DOHH2 (cell line): ENCODE data around the gene EIF2S2.
A peak's percentile ranks its signal among the peaks of the same experiment; 100 is the strongest.

Experiments used
- H3F3A ChIP-seq: fragments of 200-600 bp; sonication (generic), shearing (Covaris generic); 2 replicates; pipeline ENCODE4 v1.6.0; 2016; ENCODE audit warnings: antibody characterized with exemption, mild to moderate bottlenecking; ENCODE audit not compliant: control insufficient read depth, insufficient read depth
- H3K27ac ChIP-seq: fragments of 200-600 bp; sonication (generic); 2 replicates; pipeline ENCODE4 v1.5.1; 2014; ENCODE audit warnings: low read depth, mild to moderate bottlenecking, low read length, moderate library complexity
- H3K27me3 ChIP-seq: fragments of 200-600 bp; sonication (generic); 2 replicates; pipeline ENCODE4 v1.6.1; 2014; ENCODE audit warnings: mild to moderate bottlenecking, low read length, mixed read lengths; ENCODE audit not compliant: control insufficient read depth
- H3K36me3 ChIP-seq: fragments of 200-600 bp; sonication (generic); 2 replicates; pipeline ENCODE4 v1.6.1; 2014; ENCODE audit warnings: mild to moderate bottlenecking, low read length, moderate library complexity, mixed read lengths; ENCODE audit not compliant: control insufficient read depth
- H3K4me1 ChIP-seq: fragments of 200-600 bp; sonication (generic); 2 replicates; pipeline ENCODE4 v1.6.1; 2014; ENCODE audit warnings: mild to moderate bottlenecking, low read length, mixed read lengths; ENCODE audit not compliant: control insufficient read depth
- H3K4me2 ChIP-seq: fragments of 200-600 bp; sonication (generic); 2 replicates; pipeline ENCODE4 v1.6.0; 2014; ENCODE audit warnings: mild to moderate bottlenecking, low read length, moderate library complexity
- H3K4me3 ChIP-seq: fragments of 200-600 bp; sonication (generic); 2 replicates; pipeline ENCODE4 v1.5.1; 2014; ENCODE audit warnings: mild to moderate bottlenecking, low read length, mixed read lengths
- H3K79me2 ChIP-seq: fragments of 200-600 bp; sonication (generic); 2 replicates; pipeline ENCODE4 v1.6.1; 2014; ENCODE audit warnings: mild to moderate bottlenecking, low read length, mixed read lengths; ENCODE audit not compliant: control insufficient read depth
- H3K9me2 ChIP-seq: fragments of 200-600 bp; sonication (generic); replicated peaks from 2 replicates; pipeline ENCODE4 v1.6.1; 2014; ENCODE audit warnings: mild to moderate bottlenecking, low read length, mixed read lengths; ENCODE audit not compliant: control insufficient read depth
- H3K9me3 ChIP-seq: fragments of 200-600 bp; sonication (generic); 2 replicates; pipeline ENCODE4 v1.6.1; 2014; ENCODE audit warnings: antibody characterized with exemption, low read length, mixed read lengths; ENCODE audit not compliant: control insufficient read depth, insufficient read depth
- H4K20me1 ChIP-seq: fragments of 200-600 bp; sonication (generic); 2 replicates; pipeline ENCODE4 v1.6.0; 2014; ENCODE audit warnings: low read depth, mild to moderate bottlenecking, antibody characterized with exemption, low read length, moderate library complexity; ENCODE audit not compliant: control insufficient read depth, insufficient read depth
- CTCF ChIP-seq: fragments of 200-600 bp; sonication (generic); IDR thresholded peaks from one replicate; pipeline ENCODE4 v1.5.1; 2014; ENCODE audit warnings: antibody characterized with exemption, mild to moderate bottlenecking, low read depth, low read length; ENCODE audit not compliant: poor library complexity, severe bottlenecking
- EZH2phosphoT487 ChIP-seq: fragments of 200-600 bp; sonication (generic); IDR thresholded peaks from 2 replicates; pipeline ENCODE4 v1.6.1; 2017; ENCODE audit warnings: borderline replicate concordance, mild to moderate bottlenecking, antibody characterized with exemption, low read length, moderate library complexity, mixed read lengths

Gene EIF2S2

GRCh38 chr20:34131491-34131890, 19.4 kb upstream of the EIF2S2 start:
- Histone ChIP-seq H3K27me3 (peaks cover 6% of the 10 kb centered on the region; the same call in 1 of the 2 replicates), H3K4me3 (no peak overlapping the region), H3K79me2 (no peaks in the 10 kb centered on the region), H4K20me1 (no peaks in the 10 kb centered on the region), H3K4me1 (0 out of 2 replicates have a peak, but pooled peaks cover 4% of the 10 kb centered on the region), H3F3A (no peaks in the 10 kb centered on the region), H3K9me2 (no peaks in the 10 kb centered on the region), H3K27ac (no peak overlapping the region), H3K36me3 (no peaks in the 10 kb centered on the region), H3K4me2 (no peak overlapping the region), H3K9me3 (no peaks in the 10 kb centered on the region)
- no peak for TF ChIP-seq EZH2phosphoT487
- no peak for TF ChIP-seq CTCF

GRCh38 chr20:34129518-34130162, 17.6 kb upstream of the EIF2S2 start:
- Histone ChIP-seq H3K4me1 (peaks cover 6% of the 10 kb centered on the region), H3K27ac (no peak overlapping the region), H3K4me2 (peak overlapping the region; percentile 27), H3K79me2 (no peaks in the 10 kb centered on the region), H4K20me1 (no peaks in the 10 kb centered on the region), H3K36me3 (no peaks in the 10 kb centered on the region), H3F3A (no peaks in the 10 kb centered on the region), H3K9me2 (no peaks in the 10 kb centered on the region), H3K27me3 (peaks cover 8% of the 10 kb centered on the region; the same call in 1 of the 2 replicates), H3K4me3 (no peak overlapping the region), H3K9me3 (no peaks in the 10 kb centered on the region)
- TF ChIP-seq CTCF (peak; percentile 88), EZH2phosphoT487 (no peak)

GRCh38 chr20:34127792-34128191, 15.7 kb upstream of the EIF2S2 start:
- H3K27ac ChIP-seq, result no peak overlapping the region
- no peaks in the 10 kb centered on the region for H3K79me2 ChIP-seq
- H3K4me2 ChIP-seq, result no peak overlapping the region
- H4K20me1 ChIP-seq, result no peaks in the 10 kb centered on the region
- TF ChIP-seq EZH2phosphoT487, result no peak
- no peak for TF ChIP-seq CTCF
- H3K9me3 ChIP-seq, result no peaks in the 10 kb centered on the region
- no peaks in the 10 kb centered on the region for H3K9me2 ChIP-seq
- no peak overlapping the region for H3K4me3 ChIP-seq
- no peaks in the 10 kb centered on the region for H3F3A ChIP-seq
- peaks cover 8% of the 10 kb centered on the region; the same call in 1 of the 2 replicates for H3K27me3 ChIP-seq
- H3K4me1 ChIP-seq, result peaks cover 13% of the 10 kb centered on the region
- no peaks in the 10 kb centered on the region for H3K36me3 ChIP-seq
